KMS-11 (cell line): ENCODE measurements around the gene MECR.

Source experiments
- H2AFZ ChIP-seq: fragments of 200-600 bp; sonication (generic); 2 replicates; pipeline ENCODE4 v1.6.1; 2016; ENCODE audit warnings: antibody characterized with exemption, mixed run types, low read depth
- H3K27ac ChIP-seq: fragments of 200-600 bp; sonication (generic); 2 replicates; pipeline ENCODE4 v1.6.1; 2016; ENCODE audit warnings: mild to moderate bottlenecking, mixed run types
- H3K27me3 ChIP-seq: fragments of 200-600 bp; sonication (generic); 2 replicates; pipeline ENCODE4 v1.6.1; 2017; ENCODE audit warnings: mild to moderate bottlenecking, low read depth, mixed run types, moderate library complexity; ENCODE audit not compliant: insufficient read depth
- H3K36me3 ChIP-seq: fragments of 200-600 bp; sonication (generic); 2 replicates; pipeline ENCODE4 v1.6.1; 2017; ENCODE audit warnings: mild to moderate bottlenecking, mixed run types; ENCODE audit not compliant: insufficient read depth
- H3K4me1 ChIP-seq: fragments of 200-600 bp; sonication (generic); 2 replicates; pipeline ENCODE4 v1.6.1; 2016; ENCODE audit warnings: mild to moderate bottlenecking, low read depth, mixed run types; ENCODE audit not compliant: poor library complexity, severe bottlenecking
- H3K4me2 ChIP-seq: fragments of 200-600 bp; sonication (generic); 2 replicates; pipeline ENCODE4 v1.7.0; 2016; ENCODE audit warnings: mild to moderate bottlenecking, mixed run types
- H3K4me3 ChIP-seq: fragments of 200-600 bp; sonication (generic); IDR thresholded peaks from 2 replicates; pipeline ENCODE4 v1.6.1; 2017; ENCODE audit warnings: low read depth, low read length, mixed read lengths; ENCODE audit not compliant: insufficient read depth
- H3K79me2 ChIP-seq: fragments of 200-600 bp; sonication (generic); 2 replicates; pipeline ENCODE4 v1.6.1; 2016; ENCODE audit warnings: low read depth, mixed run types; ENCODE audit not compliant: insufficient read depth
- H3K9ac ChIP-seq: fragments of 200-600 bp; sonication (generic); 2 replicates; pipeline ENCODE4 v1.6.1; 2016; ENCODE audit warnings: mild to moderate bottlenecking, mixed run types
- H4K20me1 ChIP-seq: fragments of 200-600 bp; sonication (generic); 2 replicates; pipeline ENCODE4 v1.6.1; 2016; ENCODE audit warnings: mild to moderate bottlenecking, mixed run types; ENCODE audit not compliant: insufficient read depth
- TF ChIP-seq, protein P1 (sequence below): fragments of 200-600 bp; sonication (generic); conservative IDR thresholded peaks from 2 replicates; pipeline ENCODE4 v1.6.1; 2017; ENCODE audit warnings: low read depth, mild to moderate bottlenecking, antibody characterized with exemption, low read length, moderate library complexity, mixed read lengths

The MECR gene

DNA sequence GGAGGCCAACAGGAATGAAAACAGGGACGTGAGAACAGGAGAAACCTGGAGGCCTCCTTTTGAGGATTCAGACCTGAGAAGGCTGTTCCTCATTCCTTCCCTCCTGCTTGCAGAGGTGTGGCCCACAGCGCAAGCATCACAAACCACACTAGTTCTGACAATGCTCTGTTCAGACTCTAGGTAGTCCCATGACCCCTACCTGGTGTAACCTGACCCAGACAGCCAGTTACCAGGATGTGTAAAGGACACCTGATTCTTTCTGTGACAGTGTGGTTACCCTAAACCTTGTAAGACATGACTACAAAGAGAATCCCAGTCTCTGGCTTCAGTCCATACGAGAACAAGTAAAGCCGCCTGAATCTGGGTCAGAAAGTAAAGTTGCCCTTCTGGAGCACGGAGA lies 3.2 kb downstream of the MECR start:
- Histone ChIP-seq H3K27ac (no peak overlapping the region), H3K27me3 (no peaks in the 10 kb centered on the region), H2AFZ (no peak overlapping the region), H3K4me3 (no peak overlapping the region), H3K4me1 (peaks cover 21% of the 10 kb centered on the region), H3K36me3 (no peaks in the 10 kb centered on the region), H4K20me1 (no peaks in the 10 kb centered on the region), H3K79me2 (peaks cover 16% of the 10 kb centered on the region; the same call in 1 of the 2 replicates), H3K4me2 (no peak overlapping the region), H3K9ac (no peak overlapping the region)
- TF ChIP-seq, protein P1, sequence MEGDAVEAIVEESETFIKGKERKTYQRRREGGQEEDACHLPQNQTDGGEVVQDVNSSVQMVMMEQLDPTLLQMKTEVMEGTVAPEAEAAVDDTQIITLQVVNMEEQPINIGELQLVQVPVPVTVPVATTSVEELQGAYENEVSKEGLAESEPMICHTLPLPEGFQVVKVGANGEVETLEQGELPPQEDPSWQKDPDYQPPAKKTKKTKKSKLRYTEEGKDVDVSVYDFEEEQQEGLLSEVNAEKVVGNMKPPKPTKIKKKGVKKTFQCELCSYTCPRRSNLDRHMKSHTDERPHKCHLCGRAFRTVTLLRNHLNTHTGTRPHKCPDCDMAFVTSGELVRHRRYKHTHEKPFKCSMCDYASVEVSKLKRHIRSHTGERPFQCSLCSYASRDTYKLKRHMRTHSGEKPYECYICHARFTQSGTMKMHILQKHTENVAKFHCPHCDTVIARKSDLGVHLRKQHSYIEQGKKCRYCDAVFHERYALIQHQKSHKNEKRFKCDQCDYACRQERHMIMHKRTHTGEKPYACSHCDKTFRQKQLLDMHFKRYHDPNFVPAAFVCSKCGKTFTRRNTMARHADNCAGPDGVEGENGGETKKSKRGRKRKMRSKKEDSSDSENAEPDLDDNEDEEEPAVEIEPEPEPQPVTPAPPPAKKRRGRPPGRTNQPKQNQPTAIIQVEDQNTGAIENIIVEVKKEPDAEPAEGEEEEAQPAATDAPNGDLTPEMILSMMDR = no peak

DNA sequence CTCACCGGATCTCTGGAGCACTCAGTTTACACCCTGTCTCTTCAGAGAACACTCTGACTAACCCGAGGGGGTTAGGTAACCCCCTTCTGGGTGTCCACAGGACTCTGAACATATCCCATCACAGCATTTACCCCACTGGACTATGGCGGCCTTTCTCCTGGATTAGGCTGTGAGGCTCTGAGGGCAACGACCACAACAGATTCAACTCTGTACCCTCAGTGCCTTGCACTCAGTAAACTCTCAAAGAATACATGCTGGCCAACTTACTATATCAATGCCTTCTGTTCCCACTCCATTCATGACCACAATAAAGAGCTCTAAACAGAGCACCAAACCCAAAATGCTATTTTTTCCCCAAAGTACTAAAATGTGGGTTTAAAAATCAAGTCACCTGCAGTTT lies 5.4 kb downstream of the MECR start:
- H3K36me3 ChIP-seq = no peaks in the 10 kb centered on the region
- H3K27me3 ChIP-seq = no peaks in the 10 kb centered on the region
- H3K9ac ChIP-seq = no peak overlapping the region
- H3K4me1 ChIP-seq = peaks cover 19% of the 10 kb centered on the region
- no peaks in the 10 kb centered on the region for H4K20me1 ChIP-seq
- TF ChIP-seq, protein P1 = no peak
- no peak overlapping the region for H2AFZ ChIP-seq
- no peak overlapping the region for H3K27ac ChIP-seq
- no peak overlapping the region for H3K4me3 ChIP-seq
- H3K79me2 ChIP-seq = peaks cover 14% of the 10 kb centered on the region; the same call in 1 of the 2 replicates
- H3K4me2 ChIP-seq = no peak overlapping the region

DNA sequence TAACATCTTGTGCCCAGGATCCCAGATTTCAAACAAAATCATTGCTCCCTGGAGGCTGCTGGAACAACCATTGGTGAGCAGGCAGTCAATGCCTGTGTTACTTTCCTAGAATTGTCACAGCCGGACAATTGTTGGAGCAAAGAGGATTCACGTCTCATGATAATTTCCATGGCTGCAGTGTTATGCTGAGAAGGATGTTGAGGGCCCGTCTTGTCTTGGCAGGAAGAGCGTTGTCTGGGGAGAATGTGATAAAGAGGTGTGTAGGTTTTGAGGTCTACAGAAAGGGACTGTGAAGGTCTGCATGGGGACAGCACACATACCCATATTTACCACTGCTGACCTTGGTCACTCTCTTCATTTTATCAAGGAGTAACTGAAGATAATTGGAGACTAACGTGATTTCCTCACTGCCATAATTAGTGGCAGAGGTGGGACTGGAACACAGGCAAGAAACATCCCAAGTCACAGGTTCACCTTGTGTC lies 6.3 kb downstream of the MECR start:
- TF ChIP-seq, protein P1 = no peak
- H3K9ac ChIP-seq = no peak overlapping the region
- no peaks in the 10 kb centered on the region for H3K36me3 ChIP-seq
- H3K27me3 ChIP-seq = no peaks in the 10 kb centered on the region
- no peak overlapping the region for H3K4me2 ChIP-seq
- H3K79me2 ChIP-seq = peaks cover 4% of the 10 kb centered on the region; the same call in 1 of the 2 replicates
- H4K20me1 ChIP-seq = no peaks in the 10 kb centered on the region
- H3K4me3 ChIP-seq = no peak overlapping the region
- H3K27ac ChIP-seq = no peak overlapping the region
- H3K4me1 ChIP-seq = peaks cover 22% of the 10 kb centered on the region
- H2AFZ ChIP-seq = no peak overlapping the region

DNA sequence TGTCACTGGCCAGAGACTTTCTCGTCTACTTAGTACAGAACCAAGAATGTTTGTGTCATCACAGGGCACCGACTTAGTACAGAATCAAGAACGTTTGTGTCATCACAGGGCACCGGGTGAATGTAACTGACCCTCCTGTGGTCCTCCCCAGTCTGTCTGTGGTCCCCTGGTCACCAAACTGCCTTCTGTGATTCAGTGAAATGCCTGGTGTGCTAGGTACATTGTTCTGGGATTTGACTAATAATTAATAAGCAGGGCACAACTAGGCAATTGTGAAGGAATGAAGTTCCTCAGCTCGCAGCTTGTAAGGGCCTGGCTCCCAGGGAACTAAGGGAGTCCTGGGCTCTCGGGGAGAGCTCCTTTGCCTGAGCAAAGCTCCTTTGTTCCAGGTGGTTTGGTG lies 7.2 kb downstream of the MECR start:
- H2AFZ ChIP-seq = no peak overlapping the region
- no peaks in the 10 kb centered on the region for H3K36me3 ChIP-seq
- no peak overlapping the region for H3K27ac ChIP-seq
- no peaks in the 10 kb centered on the region; the same call in 1 of the 2 replicates for H3K79me2 ChIP-seq
- H3K27me3 ChIP-seq = no peaks in the 10 kb centered on the region
- no peak overlapping the region for H3K4me3 ChIP-seq
- TF ChIP-seq, protein P1 = no peak
- no peak overlapping the region for H3K9ac ChIP-seq
- H3K4me1 ChIP-seq = peaks cover 29% of the 10 kb centered on the region
- no peak overlapping the region for H3K4me2 ChIP-seq
- no peaks in the 10 kb centered on the region for H4K20me1 ChIP-seq
